ENCODE results near the gene UBAC2. TPM values are rescaled to one million over a fixed set of nuclear protein-coding genes. Genes with fewer than 3 reads are reported as not detected.

Gene UBAC2
- total RNA-seq, 1 experiment from 2014 or later, result 103 TPM

DNA sequence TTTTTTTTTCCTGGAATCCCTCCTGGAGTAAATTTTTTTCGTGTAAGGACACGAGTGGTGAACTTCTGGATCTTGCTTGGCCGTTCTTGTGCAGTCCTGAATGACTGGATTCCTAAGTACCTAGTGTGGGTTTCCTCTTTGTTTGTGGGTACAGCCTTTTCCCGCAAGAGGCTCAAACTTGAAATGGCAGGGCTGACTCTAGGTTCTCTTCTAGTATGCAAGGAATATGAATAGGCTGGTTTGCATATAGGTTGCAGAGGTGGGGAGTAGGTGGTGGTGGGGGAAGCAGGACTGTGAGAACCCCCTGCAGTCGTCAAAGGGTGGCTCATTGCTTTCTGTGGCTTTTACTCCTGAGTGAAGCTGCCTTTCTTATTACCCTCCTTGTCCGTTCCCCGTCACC, 13.6 kb downstream of the UBAC2 start:
- CTCF ChIA-PET, result no interaction called here
- H3K36me3 Mint-ChIP-seq (ENCODE audit: insufficient read depth, unreplicated experiment), result peaks cover 30% of the 10 kb centered on the region
- intact Hi-C loops (cut with micrococcal nuclease; ENCODE audit: unreplicated experiment), result no loop called here
- Histone ChIP-seq H3K4me3 (ENCODE audit: low read depth, low read length) (no peak overlapping the region), H3K4me1 (no peaks in the 10 kb centered on the region), H3K27me3 (replicated peaks; ENCODE audit: control insufficient read depth, insufficient read depth, low read length) (no peaks in the 10 kb centered on the region), H3K36me3 (ENCODE audit: control insufficient read depth, insufficient read depth, low read length) (peaks cover 2% of the 10 kb centered on the region), H3K9me3 (no peaks in the 10 kb centered on the region)
- POLR2A ChIA-PET, result interaction anchor here (0.9 kb wide), 1 partner anchor 14 kb away, joined by 5 read pairs; the partner anchor contains the start of gene UBAC2
- H3K27me3 Mint-ChIP-seq (ENCODE audit: insufficient read depth, unreplicated experiment), result no peaks in the 10 kb centered on the region
- no peak for DNase-seq
- H3K27ac Mint-ChIP-seq (ENCODE audit: unreplicated experiment), result no peak overlapping the region
- H3K4me1 Mint-ChIP-seq (ENCODE audit: low read depth, unreplicated experiment), result peaks cover 7% of the 10 kb centered on the region
- TF ChIP-seq, protein P1, sequence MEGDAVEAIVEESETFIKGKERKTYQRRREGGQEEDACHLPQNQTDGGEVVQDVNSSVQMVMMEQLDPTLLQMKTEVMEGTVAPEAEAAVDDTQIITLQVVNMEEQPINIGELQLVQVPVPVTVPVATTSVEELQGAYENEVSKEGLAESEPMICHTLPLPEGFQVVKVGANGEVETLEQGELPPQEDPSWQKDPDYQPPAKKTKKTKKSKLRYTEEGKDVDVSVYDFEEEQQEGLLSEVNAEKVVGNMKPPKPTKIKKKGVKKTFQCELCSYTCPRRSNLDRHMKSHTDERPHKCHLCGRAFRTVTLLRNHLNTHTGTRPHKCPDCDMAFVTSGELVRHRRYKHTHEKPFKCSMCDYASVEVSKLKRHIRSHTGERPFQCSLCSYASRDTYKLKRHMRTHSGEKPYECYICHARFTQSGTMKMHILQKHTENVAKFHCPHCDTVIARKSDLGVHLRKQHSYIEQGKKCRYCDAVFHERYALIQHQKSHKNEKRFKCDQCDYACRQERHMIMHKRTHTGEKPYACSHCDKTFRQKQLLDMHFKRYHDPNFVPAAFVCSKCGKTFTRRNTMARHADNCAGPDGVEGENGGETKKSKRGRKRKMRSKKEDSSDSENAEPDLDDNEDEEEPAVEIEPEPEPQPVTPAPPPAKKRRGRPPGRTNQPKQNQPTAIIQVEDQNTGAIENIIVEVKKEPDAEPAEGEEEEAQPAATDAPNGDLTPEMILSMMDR (IDR thresholded peaks at IDR 0.05; ENCODE audit: insufficient read depth in 1 of 2, low read depth in 1 of 2, low read length in 1 of 2, severe bottlenecking in 1 of 2, unreplicated experiment in 1 of 2), result no peak
- H3K9me3 Mint-ChIP-seq (ENCODE audit: unreplicated experiment), result no peaks in the 10 kb centered on the region
- BruUV-seq (replicated peaks), result no TSS peak
- no peak overlapping the region for H3K4me3 Mint-ChIP-seq (ENCODE audit: unreplicated experiment)

DNA sequence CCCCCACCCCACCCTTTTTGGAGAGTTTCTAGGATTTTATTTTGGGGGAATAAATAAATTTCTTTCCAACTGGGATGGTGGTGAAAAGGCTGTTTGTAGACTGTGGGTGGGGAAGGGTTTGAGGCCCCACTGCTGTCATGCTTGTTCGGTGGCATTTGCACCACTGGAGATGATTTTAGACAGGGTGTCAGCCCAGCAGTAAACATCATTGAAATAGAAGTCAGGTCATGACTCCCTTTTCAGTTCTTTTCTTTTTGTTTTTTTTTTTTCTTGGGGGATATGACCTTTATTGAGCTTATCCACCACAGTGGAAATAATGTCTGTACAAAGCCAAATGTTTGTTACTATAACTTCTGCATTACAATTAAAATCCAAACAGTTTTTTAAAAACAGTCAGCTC, 14.1 kb downstream of the UBAC2 start:
- CTCF ChIA-PET, result no interaction called here
- Histone ChIP-seq H3K36me3 (ENCODE audit: control insufficient read depth, insufficient read depth, low read length) (peaks cover 2% of the 10 kb centered on the region), H3K27me3 (replicated peaks; ENCODE audit: control insufficient read depth, insufficient read depth, low read length) (no peaks in the 10 kb centered on the region), H3K4me1 (no peaks in the 10 kb centered on the region), H3K9me3 (no peaks in the 10 kb centered on the region), H3K4me3 (ENCODE audit: low read depth, low read length) (no peak overlapping the region)
- Mint-ChIP-seq H3K9me3 (ENCODE audit: unreplicated experiment) (no peaks in the 10 kb centered on the region), H3K4me1 (ENCODE audit: low read depth, unreplicated experiment) (peaks cover 7% of the 10 kb centered on the region), H3K36me3 (ENCODE audit: insufficient read depth, unreplicated experiment) (peaks cover 26% of the 10 kb centered on the region), H3K4me3 (ENCODE audit: unreplicated experiment) (no peak overlapping the region), H3K27me3 (ENCODE audit: insufficient read depth, unreplicated experiment) (no peaks in the 10 kb centered on the region), H3K27ac (ENCODE audit: unreplicated experiment) (no peak overlapping the region)
- TF ChIP-seq, protein P1 (IDR thresholded peaks at IDR 0.05; ENCODE audit: insufficient read depth in 1 of 2, low read depth in 1 of 2, low read length in 1 of 2, severe bottlenecking in 1 of 2, unreplicated experiment in 1 of 2), result no peak
- no TSS peak for BruUV-seq (replicated peaks)
- POLR2A ChIA-PET, result interaction anchor here (0.9 kb wide), 1 partner anchor 14 kb away, joined by 5 read pairs; the partner anchor contains the start of gene UBAC2
- no peak for DNase-seq
- intact Hi-C loops (cut with micrococcal nuclease; ENCODE audit: unreplicated experiment), result no loop called here

DNA sequence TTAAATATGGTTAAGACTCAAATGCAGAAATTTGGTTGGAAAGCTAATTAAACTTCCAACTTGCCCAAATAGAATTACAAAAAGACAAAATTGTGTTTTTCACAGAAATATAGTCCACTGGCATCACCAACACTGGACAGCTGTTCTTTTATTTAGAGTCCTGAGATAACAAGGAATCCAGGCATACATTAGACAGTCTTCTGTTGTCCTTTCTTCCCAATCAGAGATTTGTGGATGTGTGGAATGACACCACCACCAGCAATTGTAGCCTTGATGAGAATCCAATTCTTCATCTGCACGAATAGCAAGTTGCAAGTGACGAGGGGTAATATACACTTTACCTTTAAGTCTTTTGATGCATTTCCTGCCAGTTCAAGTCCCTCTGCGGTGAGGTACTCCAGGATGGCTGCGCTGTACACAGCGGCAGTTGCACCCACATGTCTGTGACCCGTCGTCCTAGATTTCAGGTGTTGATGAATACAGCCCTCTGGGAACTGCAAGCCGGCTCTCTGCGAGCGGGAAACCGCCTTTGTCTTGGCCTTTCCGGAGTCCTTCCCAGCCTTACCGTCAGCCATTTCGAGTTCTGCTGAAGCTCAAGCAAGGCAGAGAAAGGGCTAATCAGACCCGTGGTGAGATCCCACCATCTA, 14.7 kb downstream of the UBAC2 start:
- peaks cover 26% of the 10 kb centered on the region for H3K36me3 Mint-ChIP-seq (ENCODE audit: insufficient read depth, unreplicated experiment)
- H3K36me3 ChIP-seq (ENCODE audit: control insufficient read depth, insufficient read depth, low read length), result peaks cover 2% of the 10 kb centered on the region
- H3K4me1 Mint-ChIP-seq (ENCODE audit: low read depth, unreplicated experiment), result peaks cover 7% of the 10 kb centered on the region
- TF ChIP-seq, protein P1 (IDR thresholded peaks at IDR 0.05; ENCODE audit: insufficient read depth in 1 of 2, low read depth in 1 of 2, low read length in 1 of 2, severe bottlenecking in 1 of 2, unreplicated experiment in 1 of 2), result no peak
- H3K27ac Mint-ChIP-seq (ENCODE audit: unreplicated experiment), result no peak overlapping the region
- no peak for DNase-seq
- ChIA-PET CTCF (no interaction called here), POLR2A (interaction anchor here (0.9 kb wide), 1 partner anchor 15 kb away, joined by 5 read pairs; the partner anchor contains the start of gene UBAC2)
- H3K9me3 Mint-ChIP-seq (ENCODE audit: unreplicated experiment), result no peaks in the 10 kb centered on the region
- H3K9me3 ChIP-seq, result no peaks in the 10 kb centered on the region
- no peak overlapping the region for H3K4me3 Mint-ChIP-seq (ENCODE audit: unreplicated experiment)
- H3K27me3 ChIP-seq (replicated peaks; ENCODE audit: control insufficient read depth, insufficient read depth, low read length), result no peaks in the 10 kb centered on the region
- intact Hi-C loops (cut with micrococcal nuclease; ENCODE audit: unreplicated experiment), result no loop called here
- H3K27me3 Mint-ChIP-seq (ENCODE audit: insufficient read depth, unreplicated experiment), result no peaks in the 10 kb centered on the region
- no peaks in the 10 kb centered on the region for H3K4me1 ChIP-seq
- BruUV-seq (replicated peaks), result no TSS peak
- H3K4me3 ChIP-seq (ENCODE audit: low read depth, low read length), result no peak overlapping the region
